WTC11 (cell line): ENCODE data around the gene STIMATE. TPM values are rescaled to one million over a fixed set of nuclear protein-coding genes. Genes with fewer than 3 reads are reported as not detected.

Experiments used
- ATAC-seq: fragments of 200-7000 bp; cut with Tn5 transposase; 2 replicates; pipeline ENCODE4 v1.10.0; 2021; ENCODE audit warnings: mild to moderate bottlenecking, moderate library complexity
- CTCF ChIA-PET: fragments of 300-600 bp; sonication (Branson Sonifier 250); formaldehyde crosslinking; loops from one replicate; lab custom pipeline; 2021; ENCODE audit warnings: antibody characterized with exemption; lab: Charles Lee
- POLR2A ChIA-PET: fragments of 350-600 bp; sonication (Branson Sonifier 250); formaldehyde crosslinking; loops from one replicate; lab custom pipeline; 2021; ENCODE audit warnings: antibody characterized with exemption; lab: Charles Lee
- DNase-seq: peaks from one replicate; pipeline ENCODE4 v3.0.0; 2021; ENCODE audit warnings: low spot score
- H3K27ac Mint-ChIP-seq: 2 replicates; pipeline ENCODE4 v1.8.0; 2021; ENCODE audit warnings: mixed read lengths
- H3K27me3 Mint-ChIP-seq: 2 replicates; pipeline ENCODE4 v1.8.0; 2021; ENCODE audit warnings: low read depth, mild to moderate bottlenecking, moderate library complexity, mixed read lengths
- H3K36me3 Mint-ChIP-seq: 2 replicates; pipeline ENCODE4 v1.8.0; 2021; ENCODE audit warnings: mixed read lengths
- H3K4me1 Mint-ChIP-seq: 2 replicates; pipeline ENCODE4 v1.8.0; 2022; ENCODE audit warnings: mixed read lengths
- H3K4me3 Mint-ChIP-seq: 2 replicates; pipeline ENCODE4 v1.8.0; 2021; ENCODE audit warnings: mild to moderate bottlenecking, moderate library complexity, mixed read lengths
- H3K9me3 Mint-ChIP-seq: 2 replicates; pipeline ENCODE4 v1.8.0; 2021; ENCODE audit warnings: mixed read lengths
- ATF3 ChIP-seq: sonication (generic); formaldehyde crosslinking; conservative IDR thresholded peaks from 2 replicates; pipeline ENCODE4 v1.8.1; 2022; ENCODE audit warnings: mild to moderate bottlenecking, missing genetic modification reagents
- CDX4 ChIP-seq: fragments of 250-450 bp; sonication (Bioruptor Pico); IDR thresholded peaks from 2 replicates; pipeline ENCODE4 v1.9.0; 2021; ENCODE audit warnings: moderate library complexity, mild to moderate bottlenecking, inconsistent platforms, borderline replicate concordance
- E2F5 ChIP-seq: sonication (generic); formaldehyde crosslinking; IDR thresholded peaks from 2 replicates; pipeline ENCODE4 v1.8.1; 2022; ENCODE audit warnings: mild to moderate bottlenecking, moderate library complexity, missing genetic modification reagents
- EMX1 ChIP-seq: fragments of 250-450 bp; sonication (Bioruptor Pico); IDR thresholded peaks from 2 replicates; pipeline ENCODE4 v1.8.0; 2021; ENCODE audit warnings: mild to moderate bottlenecking
- FOXK1 ChIP-seq: sonication (generic); formaldehyde crosslinking; IDR thresholded peaks from 2 replicates; pipeline ENCODE4 v1.8.0; 2022; ENCODE audit warnings: mild to moderate bottlenecking, moderate library complexity, missing genetic modification reagents
- GABPB1 ChIP-seq: sonication (generic); formaldehyde crosslinking; IDR thresholded peaks from 2 replicates; pipeline ENCODE4 v1.8.1; 2023; ENCODE audit warnings: mild to moderate bottlenecking, missing genetic modification reagents
- MYBL2 ChIP-seq: sonication (generic); formaldehyde crosslinking; IDR thresholded peaks from 2 replicates; pipeline ENCODE4 v1.8.1; 2023; ENCODE audit warnings: mild to moderate bottlenecking, moderate library complexity, missing genetic modification reagents
- NFATC4 ChIP-seq: fragments of 250-450 bp; sonication (Bioruptor Pico); IDR thresholded peaks from 2 replicates; pipeline ENCODE4 v1.9.0; 2021; ENCODE audit warnings: mild to moderate bottlenecking
- NFE2L1 ChIP-seq: sonication (generic); formaldehyde crosslinking; IDR thresholded peaks from 2 replicates; pipeline ENCODE4 v1.8.1; 2023; ENCODE audit warnings: missing genetic modification reagents
- NR1H2 ChIP-seq: sonication (generic); formaldehyde crosslinking; IDR thresholded peaks from 2 replicates; pipeline ENCODE4 v1.9.0; 2021; ENCODE audit warnings: mild to moderate bottlenecking, moderate library complexity, missing genetic modification reagents
- NR3C1 ChIP-seq: sonication (generic); formaldehyde crosslinking; conservative IDR thresholded peaks from 2 replicates; pipeline ENCODE4 v1.8.1; 2023; ENCODE audit warnings: low read depth, mild to moderate bottlenecking, missing genetic modification reagents
- OVOL2 ChIP-seq: fragments of 250-450 bp; sonication (Bioruptor Pico); IDR thresholded peaks from 2 replicates; pipeline ENCODE4 v1.9.0; 2021; ENCODE audit warnings: mild to moderate bottlenecking, borderline replicate concordance
- SP1 ChIP-seq: sonication (generic); formaldehyde crosslinking; conservative IDR thresholded peaks from 2 replicates; pipeline ENCODE4 v1.8.1; 2022; ENCODE audit warnings: missing genetic modification reagents
- TCF7 ChIP-seq: sonication (generic); formaldehyde crosslinking; IDR thresholded peaks from 2 replicates; pipeline ENCODE4 v1.8.0; 2022; ENCODE audit warnings: mild to moderate bottlenecking, low read depth, missing genetic modification reagents, moderate library complexity
- TEAD1 ChIP-seq: sonication (generic); formaldehyde crosslinking; IDR thresholded peaks from 2 replicates; pipeline ENCODE4 v1.8.0; 2022; ENCODE audit warnings: mild to moderate bottlenecking, missing genetic modification reagents
- TEAD4 ChIP-seq: sonication (generic); formaldehyde crosslinking; IDR thresholded peaks from 2 replicates; pipeline ENCODE4 v1.8.0; 2022; ENCODE audit warnings: mild to moderate bottlenecking, missing genetic modification reagents
- USF2 ChIP-seq: sonication (generic); formaldehyde crosslinking; IDR thresholded peaks from 2 replicates; pipeline ENCODE4 v1.8.1; 2023; ENCODE audit warnings: mild to moderate bottlenecking, missing genetic modification reagents, moderate library complexity
- ZNF219 ChIP-seq: sonication (generic); formaldehyde crosslinking; IDR thresholded peaks from 2 replicates; pipeline ENCODE4 v1.8.0; 2023; ENCODE audit warnings: missing genetic modification reagents, mild to moderate bottlenecking, borderline replicate concordance
- ZNF232 ChIP-seq: sonication (generic); formaldehyde crosslinking; IDR thresholded peaks from 2 replicates; pipeline ENCODE4 v1.8.0; 2022; ENCODE audit warnings: mild to moderate bottlenecking, missing genetic modification reagents
- ZNF263 ChIP-seq: sonication (generic); formaldehyde crosslinking; IDR thresholded peaks from 2 replicates; pipeline ENCODE4 v1.8.1; 2022; ENCODE audit warnings: low read depth, mild to moderate bottlenecking, moderate library complexity, missing genetic modification reagents
- ZNF281 ChIP-seq: sonication (generic); formaldehyde crosslinking; IDR thresholded peaks from 2 replicates; pipeline ENCODE4 v1.8.0; 2023; ENCODE audit warnings: mild to moderate bottlenecking, missing genetic modification reagents
- ZNF512 ChIP-seq: sonication (generic); formaldehyde crosslinking; IDR thresholded peaks from 2 replicates; pipeline ENCODE4 v1.8.1; 2022; ENCODE audit warnings: missing genetic modification reagents, borderline replicate concordance
- total RNA-seq: library from RNA; stranded (reverse); gene quantifications from 3 replicates; pipeline ENCODE4 v1.2.3, GENCODE V29; 2021

The STIMATE gene
- total RNA-seq, 1 experiment from 2014 or later = 35.5 TPM

- no peak for DNase-seq
- Mint-ChIP-seq H3K9me3 (no peaks in the 10 kb centered on the region), H3K4me3 (no peak overlapping the region), H3K27me3 (no peaks in the 10 kb centered on the region), H3K27ac (no peak overlapping the region), H3K36me3 (peaks cover 24% of the 10 kb centered on the region), H3K4me1 (peaks cover 3% of the 10 kb centered on the region; the same call in 1 of the 2 replicates)
- ATAC-seq = no peak
- ChIA-PET POLR2A (no interaction called here), CTCF (interaction anchor here (0.9 to 1.8 kb wide), 4 partner anchors 11 to 131 kb away, joined by 3 to 7 read pairs (median 3); partner anchors contain the start of gene MUSTN1)
- TF ChIP-seq TEAD1 = no peak
- TF ChIP-seq NFE2L1 (CRISPR knock-in tag) = no peak
- no peak for TF ChIP-seq FOXK1 (CRISPR knock-in tag)
- no peak for TF ChIP-seq ZNF512 (CRISPR knock-in tag)
- TF ChIP-seq GABPB1 (CRISPR knock-in tag) = no peak
- TF ChIP-seq ZNF232 (CRISPR knock-in tag) = no peak
- no peak for TF ChIP-seq ZNF263 (CRISPR knock-in tag)
- TF ChIP-seq SP1 (CRISPR knock-in tag) = no peak
- no peak for TF ChIP-seq ATF3 (CRISPR knock-in tag)
Observed at GRCh38 chr3:52849656-52850055, 47.7 kb downstream of the STIMATE start.

GRCh38 chr3:52848617-52849016, 48.7 kb downstream of the STIMATE start:
- Mint-ChIP-seq H3K9me3 (no peaks in the 10 kb centered on the region), H3K36me3 (peaks cover 24% of the 10 kb centered on the region), H3K27me3 (no peaks in the 10 kb centered on the region), H3K4me1 (peaks cover 3% of the 10 kb centered on the region; the same call in 1 of the 2 replicates), H3K27ac (no peak overlapping the region), H3K4me3 (no peak overlapping the region)
- TF ChIP-seq USF2 (CRISPR knock-in tag) (no peak), ZNF281 (no peak), ZNF219 (CRISPR knock-in tag) (no peak), NR3C1 (CRISPR knock-in tag) (no peak), TEAD4 (CRISPR knock-in tag) (no peak), NFE2L1 (CRISPR knock-in tag) (no peak), MYBL2 (CRISPR knock-in tag) (no peak), E2F5 (no peak), SP1 (CRISPR knock-in tag) (no peak)
- ChIA-PET CTCF (interaction anchor here (0.9 to 1.5 kb wide), 5 partner anchors 10 to 132 kb away, joined by 3 to 8 read pairs (median 3); partner anchors contain the start of gene MUSTN1), POLR2A (no interaction called here)
- DNase-seq = no peak
- ATAC-seq = no peak

- no peak overlapping the region for H3K27ac Mint-ChIP-seq
- DNase-seq (no peak), ATAC-seq (no peak)
- ChIA-PET POLR2A (no interaction called here), CTCF (interaction anchor here (1.5 kb wide), 1 partner anchor 87 kb away, joined by 3 read pairs; no protein-coding TSS in a partner anchor)
- peaks cover 24% of the 10 kb centered on the region for H3K36me3 Mint-ChIP-seq
- no peak overlapping the region for H3K4me3 Mint-ChIP-seq
- no peaks in the 10 kb centered on the region for H3K9me3 Mint-ChIP-seq
- no peaks in the 10 kb centered on the region for H3K27me3 Mint-ChIP-seq
- H3K4me1 Mint-ChIP-seq = peaks cover 3% of the 10 kb centered on the region; the same call in 1 of the 2 replicates
- TF ChIP-seq CDX4 (CRISPR knock-in tag) = no peak
- no peak for TF ChIP-seq NR1H2 (CRISPR knock-in tag)
- no peak for TF ChIP-seq ZNF219 (CRISPR knock-in tag)
- no peak for TF ChIP-seq TCF7
- no peak for TF ChIP-seq NFATC4 (CRISPR knock-in tag)
- no peak for TF ChIP-seq ATF3 (CRISPR knock-in tag)
- TF ChIP-seq EMX1 (CRISPR knock-in tag) = no peak
- TF ChIP-seq OVOL2 (CRISPR knock-in tag) = no peak
Observed at GRCh38 chr3:52847726-52848125, 49.6 kb downstream of the STIMATE start.
